ENCODE data around the gene BMPER. TPM values are rescaled to one million over a fixed set of nuclear protein-coding genes. Genes with fewer than 3 reads are reported as not detected.

Gene BMPER
- total and polyA plus RNA-seq, 2 of the 8 experiments (the other 6 are each of a cell fraction or from before 2014, with no cell fraction given), result 0.33 to 0.69 TPM

DNA sequence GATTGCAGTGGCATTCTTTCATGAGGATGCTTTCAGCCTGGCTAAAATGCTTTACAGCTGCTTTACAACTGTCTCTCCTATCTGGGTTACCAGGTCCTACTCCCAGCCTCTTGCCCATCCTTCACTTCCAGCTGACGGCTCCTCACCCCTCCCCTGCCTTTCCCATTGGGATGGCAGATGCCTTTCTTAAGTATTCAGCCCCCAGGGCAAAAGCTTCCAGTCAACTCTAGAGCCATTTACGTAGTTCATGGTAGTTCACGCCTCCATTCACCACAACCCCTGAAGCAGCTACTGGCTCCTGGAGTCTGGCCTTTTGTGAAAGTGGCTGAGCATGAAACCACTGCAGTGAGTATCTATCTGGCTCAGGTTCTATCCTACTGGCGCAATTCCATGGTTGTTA is 17.2 kb upstream of the BMPER start:
- H2AK5ac ChIP-seq (ENCODE audit: low read depth, low read length), result no peak overlapping the region
- H4K91ac ChIP-seq (replicated peaks; ENCODE audit: insufficient read length, low read length), result no peak overlapping the region
- H2AFZ ChIP-seq (ENCODE audit: low read length), result no peak overlapping the region
- no peak overlapping the region for H3K4me3 ChIP-seq (ENCODE audit: extremely low read depth in 1 of 4, insufficient read depth in 2 of 4, low read depth in 3 of 4, low read length in 4 of 4)
- no peak overlapping the region; the same call in 1 of the 2 replicates for H4K8ac ChIP-seq (ENCODE audit: extremely low read depth, insufficient read depth, low read length)
- CTCF ChIA-PET (ENCODE audit: partially characterized antibody), result interaction anchor here (0.6 to 2.0 kb wide), 13 partner anchors 8 to 701 kb away, joined by 3 to 8 read pairs (median 4); partner anchors contain the start of gene BMPER
- H4K20me1 ChIP-seq (replicated peaks in 1 of 2; ENCODE audit: control insufficient read depth in 1 of 2, insufficient read depth in 2 of 2, low read length in 2 of 2), result no peaks in the 10 kb centered on the region
- DNase-seq (ENCODE audit: low read depth in 1 of 2, low spot score in 2 of 2), result no peak
- no peak for TF ChIP-seq EGR1 (IDR thresholded peaks at IDR 0.05; ENCODE audit: borderline replicate concordance, low read depth, low read length)
- no peak for TF ChIP-seq POLR2AphosphoS5 (IDR thresholded peaks at IDR 0.05; ENCODE audit: low read depth, low read length)
- TF ChIP-seq USF2 (IDR thresholded peaks at IDR 0.05; ENCODE audit: low read length), result no peak
- TF ChIP-seq ASH2L (IDR thresholded peaks at IDR 0.05; ENCODE audit: low read length), result no peak
- no peak for TF ChIP-seq KDM4A (IDR thresholded peaks at IDR 0.05; ENCODE audit: low read depth, low read length, severe bottlenecking)
- H3K9me3 ChIP-seq (ENCODE audit: insufficient read depth in 2 of 2, low read depth in 1 of 2, low read length in 1 of 2), result no peaks in the 10 kb centered on the region
- no peak overlapping the region for H3K4me2 ChIP-seq (ENCODE audit: insufficient read depth in 1 of 2, low read depth in 2 of 2, low read length in 2 of 2)
- no peaks in the 10 kb centered on the region for H3K23me2 ChIP-seq (ENCODE audit: low read depth, low read length)
- FAIRE-seq, result no peak
- no peaks in the 10 kb centered on the region for H3K36me3 ChIP-seq (ENCODE audit: control insufficient read depth in 2 of 4, insufficient read depth in 4 of 4, low read length in 3 of 4)
- no peak overlapping the region for H2BK15ac ChIP-seq (ENCODE audit: low read length)
- no peak overlapping the region for H3K23ac ChIP-seq (ENCODE audit: insufficient read length)
- no peak overlapping the region for H2BK5ac ChIP-seq (ENCODE audit: low read depth, low read length)
- no peak overlapping the region for H4K5ac ChIP-seq (ENCODE audit: insufficient read length, low read depth, low read length)
- H3K4ac ChIP-seq (replicated peaks; ENCODE audit: insufficient read length, low read depth, low read length), result no peak overlapping the region
- H2BK120ac ChIP-seq (replicated peaks; ENCODE audit: low read depth, low read length), result no peak overlapping the region
- no peak overlapping the region for H3K9ac ChIP-seq (replicated peaks in 1 of 4; ENCODE audit: extremely low read depth in 1 of 4, low read depth in 3 of 4, low read length in 3 of 4)
- no peak overlapping the region for H2BK20ac ChIP-seq (ENCODE audit: low read length)
- no peaks in the 10 kb centered on the region for H3K79me1 ChIP-seq (ENCODE audit: low read depth, low read length)
- 89% methylated on average over 4 of the region's 4 CpGs; no CpG with 5 or more reads in 1 of the 2 experiments for WGBS, 2 experiments (ENCODE audit: extremely low coverage in 1 of 2, insufficient coverage in 1 of 2, insufficient read length in 1 of 2, insufficient replicate concordance in 2 of 2, low coverage in 1 of 2, low lambda C conversion rate in 2 of 2, missing lambda C conversion rate in 1 of 2)
- H3K27ac ChIP-seq (ENCODE audit: low read depth, low read length), result no peak overlapping the region
- POLR2A ChIA-PET (ENCODE audit: partially characterized antibody), result interaction anchor here (0.6 kb wide), 1 partner anchor 1026 kb away, joined by 3 read pairs; no protein-coding TSS in a partner anchor
- H3K14ac ChIP-seq (ENCODE audit: insufficient read length), result no peak overlapping the region
- H3K18ac ChIP-seq (ENCODE audit: extremely low read depth, low read length), result no peak overlapping the region
- no peak overlapping the region for H3K56ac ChIP-seq (replicated peaks; ENCODE audit: insufficient read length, low read depth, low read length)
- H3K4me1 ChIP-seq (replicated peaks in 1 of 4; ENCODE audit: control insufficient read depth in 3 of 4, insufficient read depth in 4 of 4, low read length in 3 of 4), result peaks cover 0 to 2% (median 0%) of the 10 kb centered on the region in 4 experiments; a peak in 2 of 7 replicates
- no peak overlapping the region for H2BK12ac ChIP-seq (ENCODE audit: low read depth, low read length)
- H3K79me2 ChIP-seq (ENCODE audit: control insufficient read depth in 1 of 2, insufficient read depth in 2 of 2, low read length in 2 of 2), result no peaks in the 10 kb centered on the region
- H3K27me3 ChIP-seq (replicated peaks in 1 of 4; ENCODE audit: control insufficient read depth in 3 of 4, extremely low read depth in 1 of 4, insufficient read depth in 3 of 4, low read length in 3 of 4), result no peaks in the 10 kb centered on the region

Measured in H1 (cell line).